Kidney (tissue), 14 donors: ENCODE data around the gene ADGRL3. TPM values are rescaled to one million over a fixed set of nuclear protein-coding genes. Genes with fewer than 3 reads are reported as not detected.

Experiments used
- DNase-seq, 5 donors: peaks; one replicate each; pipeline ENCODE4 v3.0.0-alpha.2; 2013 to 2020
- FAIRE-seq: peaks from 2 replicates; lab custom pipeline; 2012; peaks lifted over from hg19 to GRCh38; lab: Jason Lieb, UNC
- H3K27ac ChIP-seq, 2 donors: one replicate each; pipeline ENCODE4 v1.7.0; 2013; ENCODE audit warnings: low read depth in 2 of 2, low read length in 2 of 2, inconsistent platforms in 1 of 2
- H3K27me3 ChIP-seq: one replicate; pipeline ENCODE4 v1.7.1; 2013; ENCODE audit warnings: low read length, inconsistent platforms; ENCODE audit not compliant: control insufficient read depth, insufficient read depth
- H3K36me3 ChIP-seq, 3 donors: one replicate each; pipeline versions ENCODE4 v1.7.0 to v1.7.1; 2013; ENCODE audit warnings: low read length in 3 of 3, control low read depth in 1 of 3, inconsistent platforms in 1 of 3; ENCODE audit not compliant: insufficient read depth in 3 of 3, control insufficient read depth in 2 of 3
- H3K4me1 ChIP-seq, 3 donors: one replicate each; pipeline versions ENCODE4 v1.7.0 to v1.7.1; 2013; ENCODE audit warnings: low read length in 3 of 3, inconsistent platforms in 1 of 3, low read depth in 1 of 3; ENCODE audit not compliant: control insufficient read depth in 2 of 3, insufficient read depth in 2 of 3
- H3K4me3 ChIP-seq, 3 donors: one replicate each; pipeline versions ENCODE4 v1.7.0 to v1.8.1; 2013; ENCODE audit warnings: low read length in 3 of 3, control low read depth in 1 of 3, inconsistent platforms in 1 of 3
- H3K9ac ChIP-seq, 3 donors: one replicate each; pipeline versions ENCODE4 v1.7.0 to v1.7.1; 2013; ENCODE audit warnings: low read length in 3 of 3, control low read depth in 1 of 3, inconsistent platforms in 1 of 3
- H3K9me3 ChIP-seq, 3 donors: one replicate each; pipeline versions ENCODE4 v1.7.0 to v1.7.1; 2013; ENCODE audit warnings: low read length in 3 of 3, control low read depth in 1 of 3, inconsistent platforms in 1 of 3; ENCODE audit not compliant: control insufficient read depth in 2 of 3, insufficient read depth in 1 of 3
- intact Hi-C: fragments of 100-400 bp; cut with DNase I; formaldehyde crosslinking; loops from one replicate; pipeline ENCODE4 v1.11.1; 2022
- polyA plus RNA-seq: library from polyadenylated mRNA; stranded (reverse); fragments of 350-450 nt; fragmentation: Illumina TruSeq; extraction: RNeasy Lipid Tissue Mini Kit (QIAGEN cat#74804); gene quantifications from one replicate; pipeline ENCODE4 v1.2.3, GENCODE V29; 2014; ENCODE audit warnings: low read depth, low replicate concordance; ENCODE audit not compliant: insufficient read depth
- total RNA-seq: library from RNA; stranded (reverse); fragmentation: NEBNext Ultra II Directional; extraction: Animal tissue kit (Norgen Biotek cat#: 25700); gene quantifications from one replicate; pipeline ENCODE4 v1.2.1, GENCODE V29; 2021
- TF ChIP-seq, protein P1 (sequence below): IDR thresholded peaks from 3 replicates; pipeline ENCODE4 v1.5.1; 2012; ENCODE audit warnings: mild to moderate bottlenecking, moderate library complexity, borderline replicate concordance; ENCODE audit not compliant: insufficient read depth; ENCODE audit errors: extremely low read depth
- donor health status: control.
- donor health status: control.
- donor health status: control.
- donor health status: control.
- donor health status: control.
- donor health status: DM: yes; HTN: yes; CAD: no.
- donor health status: Normal renal cell carcinoma (clear cell type).

Gene ADGRL3
- total and polyA plus RNA-seq, 2 donors from 2014 or later = 1.3 to 8.9 TPM

DNA sequence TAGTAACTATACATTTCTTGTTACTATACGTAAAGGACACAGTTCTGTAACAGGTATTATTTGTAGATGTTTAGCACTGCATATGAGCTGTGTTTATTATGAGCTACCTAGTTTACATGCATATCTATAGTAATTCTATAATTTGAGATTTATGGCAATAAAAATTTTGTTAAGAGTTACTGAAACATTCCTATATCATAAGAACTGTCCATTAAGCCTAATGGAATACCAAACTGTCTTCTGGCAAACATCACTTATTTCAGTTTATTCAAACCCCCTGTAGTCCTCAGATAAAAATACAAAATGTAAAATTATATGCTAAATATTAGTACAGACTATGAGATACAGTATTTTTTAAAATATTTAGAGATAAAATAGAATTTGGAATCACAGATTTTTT, 205.2 kb downstream of the ADGRL3 start:
- FAIRE-seq (no peak), DNase-seq (no peak)
- H3K4me1 ChIP-seq = no peaks in the 10 kb centered on the region
- TF ChIP-seq, protein P1, sequence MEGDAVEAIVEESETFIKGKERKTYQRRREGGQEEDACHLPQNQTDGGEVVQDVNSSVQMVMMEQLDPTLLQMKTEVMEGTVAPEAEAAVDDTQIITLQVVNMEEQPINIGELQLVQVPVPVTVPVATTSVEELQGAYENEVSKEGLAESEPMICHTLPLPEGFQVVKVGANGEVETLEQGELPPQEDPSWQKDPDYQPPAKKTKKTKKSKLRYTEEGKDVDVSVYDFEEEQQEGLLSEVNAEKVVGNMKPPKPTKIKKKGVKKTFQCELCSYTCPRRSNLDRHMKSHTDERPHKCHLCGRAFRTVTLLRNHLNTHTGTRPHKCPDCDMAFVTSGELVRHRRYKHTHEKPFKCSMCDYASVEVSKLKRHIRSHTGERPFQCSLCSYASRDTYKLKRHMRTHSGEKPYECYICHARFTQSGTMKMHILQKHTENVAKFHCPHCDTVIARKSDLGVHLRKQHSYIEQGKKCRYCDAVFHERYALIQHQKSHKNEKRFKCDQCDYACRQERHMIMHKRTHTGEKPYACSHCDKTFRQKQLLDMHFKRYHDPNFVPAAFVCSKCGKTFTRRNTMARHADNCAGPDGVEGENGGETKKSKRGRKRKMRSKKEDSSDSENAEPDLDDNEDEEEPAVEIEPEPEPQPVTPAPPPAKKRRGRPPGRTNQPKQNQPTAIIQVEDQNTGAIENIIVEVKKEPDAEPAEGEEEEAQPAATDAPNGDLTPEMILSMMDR = no peak
- H3K9ac ChIP-seq = no peak overlapping the region
- H3K36me3 ChIP-seq = no peaks in the 10 kb centered on the region
- no peaks in the 10 kb centered on the region for H3K9me3 ChIP-seq
- intact Hi-C loops = no loop called here
- H3K4me3 ChIP-seq = no peak overlapping the region
- H3K27ac ChIP-seq = no peak overlapping the region
- no peaks in the 10 kb centered on the region for H3K27me3 ChIP-seq

DNA sequence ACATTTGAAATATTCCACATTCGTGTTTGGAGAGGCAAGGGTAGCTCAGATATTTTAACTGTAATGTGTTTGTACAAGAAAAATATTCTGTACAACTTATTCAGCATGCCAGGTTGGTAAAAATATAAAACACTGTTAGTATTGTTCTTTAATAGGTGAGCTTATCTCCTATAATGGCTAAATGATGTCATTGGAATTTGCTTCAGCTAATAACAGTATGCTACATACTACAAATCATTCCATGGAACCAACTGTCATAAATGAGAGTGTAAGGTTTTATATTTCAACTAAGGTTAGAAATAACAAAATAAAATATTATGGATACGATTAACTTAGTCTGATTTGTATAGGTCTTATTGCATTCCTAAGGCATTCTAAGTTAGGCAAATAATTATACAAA, 206.6 kb downstream of the ADGRL3 start:
- H3K9me3 ChIP-seq = no peaks in the 10 kb centered on the region
- DNase-seq (peak in 1 of 5 donors; percentile 15), FAIRE-seq (no peak)
- no peaks in the 10 kb centered on the region for H3K36me3 ChIP-seq
- intact Hi-C loops = no loop called here
- H3K4me3 ChIP-seq = no peak overlapping the region
- H3K27ac ChIP-seq = no peak overlapping the region
- TF ChIP-seq, protein P1 = no peak
- no peak overlapping the region for H3K9ac ChIP-seq
- no peaks in the 10 kb centered on the region for H3K4me1 ChIP-seq
- H3K27me3 ChIP-seq = no peaks in the 10 kb centered on the region

DNA sequence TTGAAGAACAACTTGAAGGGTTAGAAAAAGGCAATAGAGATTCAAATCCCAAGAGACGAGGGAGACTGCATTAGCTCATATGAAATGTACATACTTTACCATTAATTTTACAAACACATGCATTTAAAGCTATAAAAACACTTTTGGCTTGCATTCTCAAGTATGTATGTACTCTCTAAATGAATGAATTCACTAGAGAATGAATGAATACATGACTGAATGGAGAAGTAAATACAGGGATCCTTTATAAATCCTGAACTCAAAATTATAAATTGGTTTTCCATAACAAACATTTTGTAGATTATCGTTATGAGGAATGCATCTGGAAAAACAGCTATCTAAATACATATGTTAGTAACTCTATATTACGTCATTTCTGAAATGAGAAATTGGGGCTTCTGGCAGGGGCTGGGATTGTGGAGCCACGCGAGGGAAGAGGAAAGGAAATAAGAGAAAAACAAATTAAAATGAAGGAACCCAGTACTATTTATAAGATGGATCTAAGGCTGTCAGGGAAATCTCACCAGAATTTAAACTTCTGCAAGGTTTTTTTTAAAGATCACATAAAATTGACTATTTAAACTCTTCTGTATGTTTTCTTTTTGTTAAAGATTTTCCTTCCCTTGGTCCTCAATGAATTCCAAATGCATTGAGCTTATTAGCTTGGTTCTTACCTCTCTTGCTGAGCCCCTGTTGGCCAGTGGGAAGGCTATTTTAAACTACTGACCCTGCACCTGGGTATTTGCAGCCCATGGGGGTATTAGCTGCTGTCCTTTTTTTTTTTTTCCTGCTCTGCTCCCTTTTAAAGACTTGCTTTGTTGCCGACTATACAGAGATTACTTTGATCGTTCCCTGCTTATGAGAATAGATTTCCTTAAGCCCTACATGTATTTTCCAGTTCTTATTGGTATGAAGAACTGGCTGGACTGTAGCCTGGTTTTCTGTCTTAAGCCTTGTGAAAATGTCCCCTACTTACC, 207.8 kb downstream of the ADGRL3 start:
- H3K9me3 ChIP-seq = no peaks in the 10 kb centered on the region
- H3K4me3 ChIP-seq = no peak overlapping the region
- H3K27me3 ChIP-seq = no peaks in the 10 kb centered on the region
- intact Hi-C loops = no loop called here
- no peak overlapping the region for H3K27ac ChIP-seq
- H3K4me1 ChIP-seq = no peaks in the 10 kb centered on the region
- TF ChIP-seq, protein P1 = no peak
- H3K9ac ChIP-seq = no peak overlapping the region
- no peak for FAIRE-seq
- H3K36me3 ChIP-seq = no peaks in the 10 kb centered on the region
- DNase-seq = no peak
